ENCODE measurements around the gene CD4. TPM values are rescaled to one million over a fixed set of nuclear protein-coding genes. Genes with fewer than 3 reads are reported as not detected.

CD4 gene
- total RNA-seq, 1 experiment from 2014 or later, result 0.42 TPM

GRCh38 chr12:6765048-6765633 is 24.2 kb upstream of the CD4 start (continued):
- TF ChIP-seq REST (IDR thresholded peaks at IDR 0.05; ENCODE audit: low read depth), result no peak
- TF ChIP-seq ELF1 (IDR thresholded peaks at IDR 0.05; ENCODE audit: borderline replicate concordance, low read depth), result no peak
- no peak for TF ChIP-seq POLR2A (IDR thresholded peaks at IDR 0.05; ENCODE audit: borderline replicate concordance, extremely low read depth, insufficient read depth, insufficient read length)

GRCh38 chr12:6765634-6766581 is 23.4 kb upstream of the CD4 start, which contains the start of gene PTMS:
TSS of gene PTMS (plus strand) at chr12:6766363. CDS start at chr12:6766706, 343 bp downstream.
- peaks cover 56 to 78% of the 10 kb centered on the region in 2 experiments for H3K4me1 ChIP-seq (ENCODE audit: control insufficient read depth in 1 of 2, insufficient read depth in 2 of 2, low read length in 2 of 2)
- intact Hi-C loops (cut with micrococcal nuclease), result loop anchor here (2.0 kb wide), 1 partner anchor 13 kb away; the partner anchor contains the start of gene MLF2
- TF ChIP-seq POLR2AphosphoS5 (IDR thresholded peaks at IDR 0.05; ENCODE audit: low read depth, low read length), result peak; percentile 91
- no peak for TF ChIP-seq CTCF (IDR thresholded peaks at IDR 0.05 in 2 of 3, conservative IDR thresholded peaks at IDR 0.05 in 1 of 3; ENCODE audit: borderline replicate concordance in 1 of 3, insufficient read depth in 1 of 3, low read depth in 2 of 3, low read length in 2 of 3)
- TF ChIP-seq ZNF274 (IDR thresholded peaks at IDR 0.05; ENCODE audit: low read depth, low read length), result no peak
- TF ChIP-seq POLR2A (IDR thresholded peaks at IDR 0.05; ENCODE audit: borderline replicate concordance, extremely low read depth, insufficient read depth, insufficient read length), result peak; percentile 98
- TF ChIP-seq CEBPB (IDR thresholded peaks at IDR 0.05; ENCODE audit: low read depth), result no peak
- no peak for TF ChIP-seq SIN3A (IDR thresholded peaks at IDR 0.05; ENCODE audit: low read depth)
- no peak for TF ChIP-seq ATF3 (IDR thresholded peaks at IDR 0.05)
- TF ChIP-seq RAD21 (IDR thresholded peaks at IDR 0.05; ENCODE audit: low read depth), result no peak
- peak; percentile 81 for TF ChIP-seq TCF7L2 (IDR thresholded peaks at IDR 0.05; ENCODE audit: borderline replicate concordance, extremely low read depth, insufficient read depth, insufficient read length)
- no peak for TF ChIP-seq FOSL1 (IDR thresholded peaks at IDR 0.05; ENCODE audit: low read depth)
- TF ChIP-seq SP1 (IDR thresholded peaks at IDR 0.05; ENCODE audit: low read depth), result no peak
- TF ChIP-seq EZH2 (IDR thresholded peaks at IDR 0.05), result no peak

More at GRCh38 chr12:6765634-6766581, 23.4 kb upstream of the CD4 start, which contains the start of gene PTMS:
- peak within 1 kb of the TSS; percentile 85 to 90 for H3K4me3 ChIP-seq (replicated peaks in 1 of 2; ENCODE audit: low read depth in 1 of 2, low read length in 2 of 2)
- no peaks in the 10 kb centered on the region for H3K9me2 ChIP-seq (ENCODE audit: insufficient read depth)
- peak; percentile 83 for DNase-seq (ENCODE audit: low read depth, low spot score)
- no peaks in the 10 kb centered on the region for H3K9me3 ChIP-seq (ENCODE audit: control insufficient read depth in 1 of 2, insufficient read depth in 1 of 2, low read depth in 1 of 2, low read length in 2 of 2)
- ChIA-PET CTCF (interaction anchor here (0.6 to 3.0 kb wide), 15 partner anchors 8 to 159 kb away, joined by 3 to 53 read pairs (median 3); partner anchors contain the start of genes COPS7A, MLF2, P3H3 and USP5), RAD21 (ENCODE audit: low non-redundant PET in 1 of 2, low total read pairs in 2 of 2, uncharacterized antibody in 2 of 2, unreplicated experiment in 2 of 2) (interaction anchor here (0.7 to 2.3 kb wide), 3 partner anchors 13 to 160 kb away, joined by 3 to 15 read pairs (median 3); partner anchors contain the start of gene MLF2 (in 2 of the 2)), POLR2A (interaction anchor here (0.5 to 3.0 kb wide), 18 partner anchors 8 to 368 kb away, joined by 3 to 41 read pairs (median 5); partner anchors contain the start of genes C12orf57, CDCA3, COPS7A and GPR162)
- H3K4me2 ChIP-seq (ENCODE audit: low read length), result peak within 1 kb of the TSS; percentile 95
- TSS peak; percentile 65 for BruUV-seq (replicated peaks)
- H3K36me3 ChIP-seq (ENCODE audit: control insufficient read depth in 1 of 2, insufficient read depth in 2 of 2, low read length in 2 of 2), result peaks cover 5 to 10% of the 10 kb centered on the region in 2 experiments; a peak in 3 of 4 replicates
- H4K20me1 ChIP-seq (ENCODE audit: insufficient read depth), result no peaks in the 10 kb centered on the region
- no peaks in the 10 kb centered on the region for H3K27me3 ChIP-seq (ENCODE audit: insufficient read depth, low read length)
- H3K27ac ChIP-seq (ENCODE audit: low read depth, low read length), result peak within 1 kb of the TSS; percentile 72
- peak within 1 kb of the TSS; percentile 84 for H3K9ac ChIP-seq (ENCODE audit: low read length)
- H3K79me2 ChIP-seq (ENCODE audit: insufficient read depth, low read length), result peaks cover 29% of the 10 kb centered on the region
- peak; percentile 56 for ATAC-seq
- H2AFZ ChIP-seq (ENCODE audit: low read depth, low read length, poor library complexity, severe bottlenecking), result no peak within 1 kb of the TSS
